ENCODE measurements around the gene ADAMTS2.

ADAMTS2 gene

DNA sequence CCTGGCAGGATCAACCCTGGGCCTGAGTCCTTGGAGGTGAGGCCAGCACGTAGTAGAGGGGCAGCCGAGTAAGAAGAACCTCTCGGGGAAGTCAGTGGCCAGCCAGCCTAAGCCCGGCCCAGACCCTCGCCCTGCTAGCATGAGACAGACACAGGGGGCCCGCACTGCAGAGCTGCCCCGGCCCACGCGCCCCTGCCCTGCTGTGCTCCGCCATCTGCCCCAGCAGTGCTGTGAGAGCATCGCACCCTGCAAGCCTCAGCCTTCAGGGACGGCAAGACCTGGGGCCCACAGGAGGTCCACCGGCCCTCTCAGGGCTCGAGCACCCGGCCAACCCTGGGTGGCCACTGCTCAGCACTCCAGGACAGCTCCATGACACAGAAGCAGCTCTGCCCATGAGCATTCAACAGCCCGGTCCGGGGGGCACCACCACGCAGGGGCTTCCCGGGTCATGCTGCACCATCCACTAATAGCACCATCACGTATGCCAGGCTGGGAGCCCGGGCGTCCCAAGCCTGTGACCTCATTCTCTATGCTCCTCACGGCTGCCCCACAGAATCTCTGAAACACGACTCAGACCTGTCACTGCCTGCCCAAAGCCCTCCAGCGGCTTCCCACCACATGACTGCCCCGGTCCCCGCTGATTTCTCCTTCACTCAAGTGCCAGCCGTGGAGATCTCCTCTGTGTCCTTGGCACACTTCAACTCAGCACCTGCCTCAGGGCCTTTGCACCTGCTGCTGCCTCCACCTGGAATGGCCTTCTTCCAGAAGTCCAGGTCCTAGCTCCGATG, 38.1 kb downstream of the ADAMTS2 start:
- Histone ChIP-seq H3K27me3 (ENCODE audit: low read length) (no peaks in the 10 kb centered on the region), H3K4me3 (ENCODE audit: insufficient read depth, low read length, poor library complexity, severe bottlenecking) (no peak overlapping the region), H2AFZ (ENCODE audit: low read depth, low read length, severe bottlenecking) (no peak overlapping the region), H3F3A (ENCODE audit: insufficient read depth) (no peaks in the 10 kb centered on the region), H3K79me2 (ENCODE audit: insufficient read depth, low read length) (no peaks in the 10 kb centered on the region), H3K9ac (ENCODE audit: low read length) (no peak overlapping the region), H3K4me2 (ENCODE audit: low read depth, low read length, poor library complexity, severe bottlenecking) (no peak overlapping the region), H3K9me2 (replicated peaks; ENCODE audit: insufficient read depth, low read length) (no peaks in the 10 kb centered on the region), H3K27ac (ENCODE audit: low read depth, low read length) (no peak overlapping the region), H3K36me3 (ENCODE audit: low read length) (no peaks in the 10 kb centered on the region), H3K9me3 (ENCODE audit: insufficient read depth, low read length) (no peaks in the 10 kb centered on the region), H4K20me1 (ENCODE audit: low read depth, low read length) (no peaks in the 10 kb centered on the region)
- TF ChIP-seq, protein P1, sequence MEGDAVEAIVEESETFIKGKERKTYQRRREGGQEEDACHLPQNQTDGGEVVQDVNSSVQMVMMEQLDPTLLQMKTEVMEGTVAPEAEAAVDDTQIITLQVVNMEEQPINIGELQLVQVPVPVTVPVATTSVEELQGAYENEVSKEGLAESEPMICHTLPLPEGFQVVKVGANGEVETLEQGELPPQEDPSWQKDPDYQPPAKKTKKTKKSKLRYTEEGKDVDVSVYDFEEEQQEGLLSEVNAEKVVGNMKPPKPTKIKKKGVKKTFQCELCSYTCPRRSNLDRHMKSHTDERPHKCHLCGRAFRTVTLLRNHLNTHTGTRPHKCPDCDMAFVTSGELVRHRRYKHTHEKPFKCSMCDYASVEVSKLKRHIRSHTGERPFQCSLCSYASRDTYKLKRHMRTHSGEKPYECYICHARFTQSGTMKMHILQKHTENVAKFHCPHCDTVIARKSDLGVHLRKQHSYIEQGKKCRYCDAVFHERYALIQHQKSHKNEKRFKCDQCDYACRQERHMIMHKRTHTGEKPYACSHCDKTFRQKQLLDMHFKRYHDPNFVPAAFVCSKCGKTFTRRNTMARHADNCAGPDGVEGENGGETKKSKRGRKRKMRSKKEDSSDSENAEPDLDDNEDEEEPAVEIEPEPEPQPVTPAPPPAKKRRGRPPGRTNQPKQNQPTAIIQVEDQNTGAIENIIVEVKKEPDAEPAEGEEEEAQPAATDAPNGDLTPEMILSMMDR (IDR thresholded peaks at IDR 0.05; ENCODE audit: insufficient read depth, low read length, poor library complexity, severe bottlenecking), result no peak
- TF ChIP-seq EZH2phosphoT487 (conservative IDR thresholded peaks at IDR 0.05; ENCODE audit: low read length), result no peak

DNA sequence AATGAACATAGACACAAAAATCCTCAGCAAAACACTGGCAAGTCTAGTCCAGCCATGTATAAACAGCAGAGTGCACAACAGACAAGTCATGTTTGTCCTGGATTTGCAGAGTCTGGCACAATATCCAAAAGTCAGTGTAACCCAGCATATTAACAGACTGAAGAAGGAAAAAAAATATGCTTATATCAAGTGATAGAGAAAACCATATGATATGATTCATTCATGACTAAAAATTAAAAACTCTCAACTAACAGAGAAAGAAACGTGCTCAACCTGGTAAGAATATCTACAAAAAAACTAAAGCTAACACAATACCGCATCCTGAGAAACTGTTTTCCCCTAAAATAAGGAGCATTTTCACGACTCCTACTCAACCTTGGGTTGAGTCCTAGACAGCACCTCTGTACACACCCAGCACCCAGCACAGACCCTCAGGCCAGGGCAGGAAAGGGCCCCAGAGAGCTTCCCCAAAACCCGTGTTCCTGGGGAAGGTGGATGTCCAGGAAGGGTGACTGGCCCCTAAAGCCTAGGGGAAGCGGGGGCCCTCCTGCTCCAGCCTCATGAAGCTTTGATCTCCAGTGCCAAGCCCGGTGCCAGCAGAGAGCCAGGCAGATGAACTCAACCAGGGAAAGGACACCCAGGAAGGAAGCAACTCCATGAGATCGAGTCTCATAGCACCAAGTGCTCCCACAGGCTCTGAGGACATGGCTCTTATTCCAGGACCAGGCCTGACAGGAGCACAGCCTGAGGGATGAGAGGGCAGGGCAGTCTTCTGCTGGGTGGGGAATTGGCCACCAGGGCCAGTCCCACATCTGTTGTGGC, 38.9 kb downstream of the ADAMTS2 start:
- H3K4me2 ChIP-seq (ENCODE audit: low read depth, low read length, poor library complexity, severe bottlenecking), result no peak overlapping the region
- H3K79me2 ChIP-seq (ENCODE audit: insufficient read depth, low read length), result no peaks in the 10 kb centered on the region
- no peak overlapping the region for H3K4me3 ChIP-seq (ENCODE audit: insufficient read depth, low read length, poor library complexity, severe bottlenecking)
- H3F3A ChIP-seq (ENCODE audit: insufficient read depth), result no peaks in the 10 kb centered on the region
- H3K27me3 ChIP-seq (ENCODE audit: low read length), result no peaks in the 10 kb centered on the region
- no peaks in the 10 kb centered on the region for H3K9me2 ChIP-seq (replicated peaks; ENCODE audit: insufficient read depth, low read length)
- H3K9ac ChIP-seq (ENCODE audit: low read length), result no peak overlapping the region
- TF ChIP-seq EZH2phosphoT487 (conservative IDR thresholded peaks at IDR 0.05; ENCODE audit: low read length), result no peak
- no peaks in the 10 kb centered on the region for H3K9me3 ChIP-seq (ENCODE audit: insufficient read depth, low read length)
- H3K36me3 ChIP-seq (ENCODE audit: low read length), result no peaks in the 10 kb centered on the region
- no peaks in the 10 kb centered on the region for H4K20me1 ChIP-seq (ENCODE audit: low read depth, low read length)
- H3K27ac ChIP-seq (ENCODE audit: low read depth, low read length), result no peak overlapping the region
- no peak overlapping the region for H2AFZ ChIP-seq (ENCODE audit: low read depth, low read length, severe bottlenecking)

DNA sequence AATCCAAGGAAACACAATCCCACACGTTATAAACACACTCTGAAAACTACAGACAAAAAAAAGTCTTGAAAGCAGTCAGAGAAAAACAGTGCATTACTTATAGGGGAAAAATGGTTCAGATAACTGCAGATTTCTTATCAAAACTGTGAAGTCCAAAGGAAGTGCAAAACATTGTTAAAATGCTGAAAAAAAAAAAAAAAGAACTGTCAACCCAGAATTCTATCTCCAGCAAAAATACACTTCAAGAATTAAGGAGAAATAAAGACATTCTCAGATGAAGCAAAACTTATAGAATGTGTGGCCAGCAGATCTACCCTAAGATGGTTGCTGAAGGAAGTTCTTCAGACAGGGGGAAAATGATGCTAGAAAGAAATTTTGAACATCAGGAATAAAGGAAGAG, 40.4 kb downstream of the ADAMTS2 start:
- Histone ChIP-seq H2AFZ (ENCODE audit: low read depth, low read length, severe bottlenecking) (no peak overlapping the region), H4K20me1 (ENCODE audit: low read depth, low read length) (no peaks in the 10 kb centered on the region), H3K4me2 (ENCODE audit: low read depth, low read length, poor library complexity, severe bottlenecking) (no peak overlapping the region), H3K9ac (ENCODE audit: low read length) (no peak overlapping the region), H3K4me3 (ENCODE audit: insufficient read depth, low read length, poor library complexity, severe bottlenecking) (no peak overlapping the region), H3K79me2 (ENCODE audit: insufficient read depth, low read length) (no peaks in the 10 kb centered on the region), H3K9me3 (ENCODE audit: insufficient read depth, low read length) (no peaks in the 10 kb centered on the region), H3K27me3 (ENCODE audit: low read length) (no peaks in the 10 kb centered on the region), H3F3A (ENCODE audit: insufficient read depth) (no peaks in the 10 kb centered on the region), H3K27ac (ENCODE audit: low read depth, low read length) (no peak overlapping the region), H3K9me2 (replicated peaks; ENCODE audit: insufficient read depth, low read length) (no peaks in the 10 kb centered on the region), H3K36me3 (ENCODE audit: low read length) (no peaks in the 10 kb centered on the region)
- TF ChIP-seq, protein P1 (IDR thresholded peaks at IDR 0.05; ENCODE audit: insufficient read depth, low read length, poor library complexity, severe bottlenecking), result no peak
- TF ChIP-seq EZH2phosphoT487 (conservative IDR thresholded peaks at IDR 0.05; ENCODE audit: low read length), result no peak

DNA sequence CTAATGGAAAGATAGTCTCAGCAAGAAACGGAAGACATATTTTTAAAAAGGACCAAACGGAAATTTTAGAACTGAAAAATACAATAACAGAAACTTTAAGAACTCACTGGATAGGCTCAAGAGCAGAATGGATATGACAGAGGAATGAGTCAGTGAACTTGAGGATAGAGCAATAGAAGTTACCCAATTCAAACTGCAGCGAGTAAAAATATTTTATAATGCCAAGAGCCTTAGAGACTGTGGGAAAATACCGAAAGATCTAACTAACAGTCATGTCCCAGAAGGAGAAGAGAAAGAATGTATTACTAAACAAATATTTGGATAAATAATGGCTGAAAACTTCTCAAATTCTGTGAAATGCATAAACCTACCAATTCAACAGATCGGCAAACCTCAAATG, 40.8 kb downstream of the ADAMTS2 start:
- Histone ChIP-seq H3K4me2 (ENCODE audit: low read depth, low read length, poor library complexity, severe bottlenecking) (no peak overlapping the region), H3K27ac (ENCODE audit: low read depth, low read length) (no peak overlapping the region), H3K4me3 (ENCODE audit: insufficient read depth, low read length, poor library complexity, severe bottlenecking) (no peak overlapping the region), H3K27me3 (ENCODE audit: low read length) (no peaks in the 10 kb centered on the region), H3K9me3 (ENCODE audit: insufficient read depth, low read length) (no peaks in the 10 kb centered on the region), H3K9ac (ENCODE audit: low read length) (no peak overlapping the region), H3F3A (ENCODE audit: insufficient read depth) (no peaks in the 10 kb centered on the region), H3K79me2 (ENCODE audit: insufficient read depth, low read length) (no peaks in the 10 kb centered on the region), H4K20me1 (ENCODE audit: low read depth, low read length) (no peaks in the 10 kb centered on the region), H3K9me2 (replicated peaks; ENCODE audit: insufficient read depth, low read length) (no peaks in the 10 kb centered on the region), H2AFZ (ENCODE audit: low read depth, low read length, severe bottlenecking) (no peak overlapping the region), H3K36me3 (ENCODE audit: low read length) (no peaks in the 10 kb centered on the region)
- TF ChIP-seq EZH2phosphoT487 (conservative IDR thresholded peaks at IDR 0.05; ENCODE audit: low read length), result no peak
- TF ChIP-seq, protein P1 (IDR thresholded peaks at IDR 0.05; ENCODE audit: insufficient read depth, low read length, poor library complexity, severe bottlenecking), result no peak
